Activated CD4-positive, alpha-beta T cell treated with anti-CD3 and anti-CD28 coated beads, Interleukin-2, amount 50 U/mL, for 1 hour (primary cell): ENCODE results near the gene SLC6A6.

Experiments used
- DNase-seq: peaks from one replicate; pipeline ENCODE4 v3.0.0-alpha.2; 2020

SLC6A6 gene

DNA sequence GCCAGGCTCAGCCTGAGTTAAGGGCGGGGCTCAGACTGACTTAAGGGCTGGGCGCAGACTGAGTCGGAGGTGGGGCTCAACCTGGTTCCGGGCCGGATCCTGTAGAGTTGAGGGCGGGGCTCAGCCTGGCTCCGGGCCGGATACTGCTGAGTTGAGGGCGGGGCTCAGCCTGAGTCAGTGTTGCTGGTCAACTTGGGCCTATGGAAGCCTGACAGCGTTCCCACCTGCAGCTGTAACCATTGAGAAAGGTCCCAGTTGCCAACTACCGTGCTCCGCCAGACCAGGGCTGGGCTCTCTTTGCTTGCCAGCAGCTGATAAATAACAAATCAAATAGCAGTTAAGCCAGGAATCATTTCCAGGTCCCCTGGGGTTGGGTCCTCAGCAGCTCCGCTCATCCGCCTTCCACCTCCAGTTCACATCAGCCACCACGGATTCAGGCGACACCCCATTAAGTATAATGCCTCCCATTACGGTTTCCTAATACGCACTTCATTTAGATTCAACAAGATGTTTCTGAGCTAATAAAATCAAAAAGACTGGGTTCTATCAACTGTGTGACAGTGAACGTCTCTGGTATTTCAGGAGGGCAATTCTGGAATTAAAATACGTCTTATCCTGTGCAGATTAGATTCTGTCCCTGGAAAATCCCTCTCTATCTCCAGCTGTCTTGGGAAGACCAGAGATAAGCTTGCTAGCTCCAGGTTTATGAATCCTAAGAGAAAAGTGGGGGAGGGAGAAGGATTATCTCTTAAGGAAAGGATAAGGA is 130.5 kb downstream of the SLC6A6 start:
- no peak for DNase-seq

DNA sequence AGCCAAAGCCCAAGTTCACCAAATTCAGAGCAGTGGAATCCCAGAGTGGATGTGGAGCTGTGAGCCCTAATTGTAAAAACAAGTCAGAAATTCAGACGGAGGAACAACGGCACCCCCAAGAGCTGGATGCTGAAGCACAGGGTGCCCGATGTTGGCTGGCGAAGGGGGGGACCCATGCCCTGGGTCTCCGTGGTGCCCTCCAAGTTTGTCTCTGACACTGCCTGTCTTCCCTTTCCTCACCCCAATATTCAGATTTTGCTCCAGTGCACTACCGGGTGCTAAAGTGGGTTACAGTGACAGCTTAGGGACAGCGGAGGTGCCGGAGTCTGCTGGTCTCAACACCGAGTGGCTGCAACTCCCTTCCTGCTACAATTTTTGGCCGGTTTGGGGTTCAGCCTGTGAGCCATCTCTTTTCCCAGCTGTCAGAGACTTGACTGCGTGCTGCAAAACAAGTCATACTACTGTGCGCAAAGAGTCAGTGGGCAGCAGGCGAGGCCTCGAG is 131.1 kb downstream of the SLC6A6 start:
- DNase-seq: no peak

DNA sequence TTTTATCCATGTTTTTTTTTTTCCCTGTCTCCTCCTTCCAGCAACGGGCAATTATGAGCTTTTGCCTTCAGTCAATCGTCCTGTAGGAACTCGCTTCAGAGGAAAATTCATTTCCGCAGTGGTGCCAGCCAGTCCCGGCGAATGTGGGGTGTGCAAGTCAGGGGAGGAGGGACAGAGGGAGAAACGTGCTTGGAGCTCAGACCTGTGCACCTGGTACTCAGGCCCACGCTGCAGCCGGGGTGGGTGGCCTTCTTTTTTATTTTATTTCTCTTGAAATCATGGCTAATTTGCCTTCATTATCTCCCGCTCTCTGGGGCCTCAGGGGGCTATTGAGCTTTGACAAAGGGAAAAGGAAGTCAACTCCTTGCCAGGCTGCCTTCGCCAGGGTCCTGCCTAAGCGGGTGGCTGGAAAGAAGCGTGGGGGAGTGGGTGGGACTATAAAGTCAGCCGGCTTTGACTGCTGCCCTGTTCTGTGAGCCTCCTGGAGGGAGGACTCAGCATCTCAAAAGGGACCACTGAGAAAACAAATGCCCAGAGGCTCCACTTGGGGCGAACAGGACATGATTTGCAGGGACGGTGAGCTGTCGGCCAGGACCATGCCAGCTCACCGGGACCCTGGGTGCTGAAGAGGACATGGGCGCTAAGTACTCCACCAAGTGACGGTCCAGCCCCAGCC is 132.2 kb downstream of the SLC6A6 start:
- DNase-seq: no peak

GRCh38 chr3:14535616-14536015 is 133.2 kb downstream of the SLC6A6 start:
- no peak for DNase-seq

DNA sequence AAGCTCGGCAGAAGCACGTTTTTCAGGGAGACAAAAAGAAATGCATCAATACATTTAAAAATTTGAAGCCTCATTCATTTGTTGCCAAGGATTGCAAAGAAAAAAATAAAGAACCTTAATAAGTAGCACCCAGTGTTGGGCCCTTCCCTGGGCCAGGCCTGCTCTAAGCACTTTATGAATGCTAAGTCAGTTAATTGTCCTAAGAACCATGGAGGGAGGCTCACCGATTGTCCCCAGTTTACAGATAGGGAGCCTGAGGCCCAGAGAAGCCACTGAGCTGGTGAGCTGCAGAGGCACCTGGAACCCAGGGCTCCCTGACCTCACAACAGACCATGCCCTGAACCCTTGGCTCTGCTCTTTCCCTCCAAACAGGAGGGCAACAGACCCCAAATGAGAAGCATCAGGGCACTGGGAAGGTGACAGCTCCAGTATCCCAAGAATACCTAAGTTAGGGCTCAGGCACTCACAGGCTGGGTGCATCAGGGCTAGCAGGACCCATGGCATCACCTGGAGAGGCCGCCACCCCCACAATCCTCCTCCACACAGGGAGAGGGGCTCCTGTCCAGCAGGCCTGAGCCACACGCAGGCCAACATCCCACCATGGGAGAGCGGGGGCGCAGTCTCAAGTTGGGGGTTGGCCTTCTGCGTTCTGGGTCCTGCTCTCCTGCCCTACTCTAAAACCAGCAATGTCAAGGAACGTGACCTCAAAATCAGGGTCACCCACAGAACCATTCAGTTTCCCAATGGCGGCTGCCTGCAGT is 133.8 kb downstream of the SLC6A6 start:
- no peak for DNase-seq

GRCh38 chr3:14536837-14537589 is 134.6 kb downstream of the SLC6A6 start:
- no peak for DNase-seq

DNA sequence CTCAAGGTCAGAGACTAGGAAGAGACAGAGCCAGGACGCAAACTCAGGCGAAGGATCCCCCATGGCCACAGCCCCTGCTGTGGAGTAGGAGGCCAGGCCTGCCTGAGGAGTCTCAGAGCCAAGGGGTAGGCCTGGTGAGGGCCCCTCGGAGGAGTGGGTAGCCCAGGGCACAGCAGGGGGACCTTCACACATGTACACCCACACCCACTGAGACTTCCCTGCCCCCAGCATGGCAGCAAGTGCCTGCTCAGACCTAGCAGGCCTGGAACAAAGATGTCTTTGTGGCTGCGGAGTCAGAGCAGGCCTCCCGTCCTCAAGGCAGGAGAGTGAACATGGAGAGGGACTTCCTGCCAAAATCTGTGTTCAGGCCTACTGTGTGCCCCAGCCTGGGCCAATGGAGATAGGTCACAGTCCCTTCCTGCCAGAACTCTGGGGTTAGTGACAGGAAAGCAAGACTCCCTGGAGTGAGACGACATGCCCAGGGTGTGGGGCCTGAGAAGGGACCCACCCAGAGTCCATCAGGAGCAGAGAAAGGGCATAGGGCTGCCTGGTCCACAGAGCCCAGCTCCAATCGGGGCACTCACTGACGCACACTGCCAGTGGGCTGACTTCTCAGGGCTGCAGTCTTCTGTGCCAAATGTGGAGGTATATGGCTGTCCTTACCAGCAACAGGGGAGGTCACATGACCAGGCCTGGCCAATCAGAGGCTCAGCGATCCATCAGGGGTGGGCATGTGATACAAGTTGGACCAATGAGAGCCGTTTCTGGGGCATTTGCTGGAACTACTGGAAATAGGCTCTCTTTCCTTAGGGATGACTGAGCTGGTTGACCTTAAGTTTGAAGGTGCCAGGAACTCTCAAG is 135.4 kb downstream of the SLC6A6 start:
- no peak for DNase-seq

GRCh38 chr3:14538451-14539088 is 136.2 kb downstream of the SLC6A6 start:
- no peak for DNase-seq
